A673 (cell line): ENCODE data around the gene PRR23E.

Experiments used
- EZH2 ChIP-seq: fragments of 200-600 bp; sonication (generic); IDR thresholded peaks from 2 replicates; pipeline ENCODE4 v1.6.1; 2017; ENCODE audit warnings: borderline replicate concordance, low read depth, mild to moderate bottlenecking, mixed read lengths, antibody characterized with exemption, low read length; ENCODE audit not compliant: poor library complexity, severe bottlenecking
- TF ChIP-seq, protein P1 (sequence below): fragments of 300-800, 200-600 bp; sonication (generic); conservative IDR thresholded peaks from 2 replicates; pipeline ENCODE4 v1.5.1; 2017; ENCODE audit warnings: low read depth, mild to moderate bottlenecking, antibody characterized with exemption, low read length, moderate library complexity, mixed read lengths

DNA sequence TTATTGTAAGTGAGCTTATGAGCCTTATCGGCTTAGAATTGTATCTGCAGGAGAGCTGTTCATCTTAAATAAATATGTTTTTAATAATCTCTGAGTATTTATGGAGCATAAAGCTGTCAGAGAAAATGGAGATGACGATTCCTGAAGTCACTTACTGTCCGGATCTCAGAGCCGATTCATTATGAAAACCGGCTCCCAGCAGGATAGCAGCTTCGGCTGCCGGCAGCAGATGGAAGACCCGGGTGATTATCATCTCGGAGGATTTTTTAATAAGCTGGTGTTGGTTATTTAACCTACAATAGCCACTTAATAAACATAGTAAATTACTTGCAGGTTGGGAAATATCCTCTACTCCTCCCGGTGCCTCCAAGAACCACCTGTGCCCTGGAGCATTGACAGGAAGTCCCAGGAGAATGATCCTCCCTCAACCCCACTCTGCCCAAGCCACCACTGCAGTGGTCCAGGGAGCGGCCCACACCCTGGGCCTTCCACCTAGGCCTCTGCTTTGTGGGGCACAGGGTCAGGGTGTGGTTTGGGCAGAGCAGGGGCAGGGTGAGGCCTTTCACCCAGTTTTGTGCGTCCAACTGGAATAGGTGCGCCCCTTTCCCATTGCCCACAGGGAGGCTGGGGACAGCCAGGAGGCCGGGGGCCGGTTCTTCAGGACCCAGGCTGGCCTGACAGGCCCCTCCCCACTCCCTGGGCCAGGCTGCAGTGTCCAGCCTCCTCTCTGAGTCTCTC lies 42.2 kb upstream of the PRR23E start:
- TF ChIP-seq, protein P1, sequence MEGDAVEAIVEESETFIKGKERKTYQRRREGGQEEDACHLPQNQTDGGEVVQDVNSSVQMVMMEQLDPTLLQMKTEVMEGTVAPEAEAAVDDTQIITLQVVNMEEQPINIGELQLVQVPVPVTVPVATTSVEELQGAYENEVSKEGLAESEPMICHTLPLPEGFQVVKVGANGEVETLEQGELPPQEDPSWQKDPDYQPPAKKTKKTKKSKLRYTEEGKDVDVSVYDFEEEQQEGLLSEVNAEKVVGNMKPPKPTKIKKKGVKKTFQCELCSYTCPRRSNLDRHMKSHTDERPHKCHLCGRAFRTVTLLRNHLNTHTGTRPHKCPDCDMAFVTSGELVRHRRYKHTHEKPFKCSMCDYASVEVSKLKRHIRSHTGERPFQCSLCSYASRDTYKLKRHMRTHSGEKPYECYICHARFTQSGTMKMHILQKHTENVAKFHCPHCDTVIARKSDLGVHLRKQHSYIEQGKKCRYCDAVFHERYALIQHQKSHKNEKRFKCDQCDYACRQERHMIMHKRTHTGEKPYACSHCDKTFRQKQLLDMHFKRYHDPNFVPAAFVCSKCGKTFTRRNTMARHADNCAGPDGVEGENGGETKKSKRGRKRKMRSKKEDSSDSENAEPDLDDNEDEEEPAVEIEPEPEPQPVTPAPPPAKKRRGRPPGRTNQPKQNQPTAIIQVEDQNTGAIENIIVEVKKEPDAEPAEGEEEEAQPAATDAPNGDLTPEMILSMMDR, result no peak
- no peak for TF ChIP-seq EZH2
